Measurements from ENCODE around the gene ENTPD3.
"Not testable (repeated sequence)": the region's sequence is repeated elsewhere in the genome, so short reads cannot be mapped to it uniquely, and the experiment has no call there.

Gene ENTPD3

DNA sequence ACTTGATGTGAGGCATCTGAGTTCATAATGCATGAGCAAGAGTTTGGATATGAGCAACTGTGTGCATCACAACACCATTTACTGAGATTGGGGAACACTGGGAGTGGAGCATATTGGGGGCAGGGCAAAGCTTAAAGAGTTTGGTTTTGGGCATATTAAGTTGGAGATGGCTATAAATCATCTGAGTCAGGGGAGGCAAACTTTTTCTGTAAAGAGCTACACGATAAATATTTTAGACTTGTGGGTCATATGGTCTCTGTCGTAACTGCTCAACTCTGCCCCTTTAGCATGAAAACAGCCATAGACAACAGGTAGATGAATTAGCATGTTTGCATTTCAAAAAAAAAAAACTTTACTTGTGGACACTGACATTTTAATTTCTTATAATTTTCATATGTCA, 20.0 kb downstream of the ENTPD3 start:
- no peak for DNase-seq

DNA sequence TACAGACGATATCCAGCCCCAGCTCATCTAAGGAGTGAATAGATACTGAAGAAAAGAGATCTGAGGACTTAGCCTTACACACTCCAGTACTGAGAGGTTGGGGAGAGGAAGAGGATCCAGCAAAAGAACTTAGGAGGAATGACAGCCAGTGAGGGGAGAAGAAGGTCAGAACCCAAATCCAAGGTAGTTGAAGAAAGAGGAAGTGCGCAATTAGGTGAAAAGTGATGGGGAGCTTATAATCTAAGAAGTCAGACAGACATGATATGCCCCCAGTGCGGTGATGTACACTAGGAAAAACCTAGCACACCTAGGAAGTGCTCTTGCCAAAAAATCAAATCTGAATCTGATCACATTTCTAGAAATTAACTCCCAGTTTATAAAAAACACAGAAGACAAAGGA, 20.6 kb downstream of the ENTPD3 start:
- DNase-seq: no peak

DNA sequence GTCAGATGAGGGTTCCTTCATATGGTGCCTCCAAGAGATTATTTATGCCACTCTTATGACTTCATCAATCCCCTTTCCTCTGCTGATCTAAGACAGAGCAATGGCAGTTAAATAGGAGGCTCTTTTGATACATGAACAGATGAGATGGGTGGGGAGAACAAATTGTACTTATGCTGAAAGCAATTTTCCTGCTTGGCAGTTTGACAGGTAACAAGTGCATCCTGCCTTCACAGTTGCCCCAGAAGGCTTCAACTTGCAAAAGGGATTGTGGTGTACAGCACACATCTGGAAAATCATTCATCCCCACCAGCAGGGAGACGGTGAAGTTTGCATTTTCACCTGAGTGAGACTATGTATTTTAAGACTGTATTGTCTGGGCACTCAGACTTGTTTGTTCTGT, 27.3 kb downstream of the ENTPD3 start:
- DNase-seq: no peak

DNA sequence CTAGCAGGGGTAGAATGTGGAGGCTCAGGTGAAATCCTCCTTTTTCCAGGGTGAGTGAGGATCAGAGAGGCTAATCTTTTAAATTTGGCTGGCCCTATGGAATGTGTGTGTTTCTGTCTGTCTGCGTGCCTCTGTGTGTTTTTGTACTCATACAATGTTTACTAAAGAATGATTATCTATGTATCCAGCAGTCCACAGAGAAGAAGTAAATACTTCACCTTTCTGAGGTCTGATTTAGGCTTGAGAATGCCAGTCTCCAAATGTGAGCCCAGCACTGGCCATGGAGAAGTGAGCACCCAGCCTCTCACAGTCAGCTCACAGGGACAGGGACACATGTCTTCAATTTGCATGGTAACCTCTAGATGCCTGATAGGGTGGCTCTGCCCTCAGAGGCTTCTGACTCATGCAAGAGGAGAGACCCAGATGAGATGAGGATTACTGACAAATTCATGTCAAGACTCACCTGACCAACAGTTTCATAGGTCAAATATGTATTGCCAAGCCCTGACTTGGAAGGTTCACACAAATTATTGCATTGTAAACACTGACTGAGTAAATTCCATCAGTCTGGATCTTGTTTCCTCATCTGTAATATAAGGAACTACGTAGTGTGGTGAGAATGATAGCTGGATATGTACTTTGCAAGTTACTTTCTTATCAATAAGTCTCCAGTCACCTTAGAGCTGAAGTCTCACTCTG, 31.0 kb downstream of the ENTPD3 start:
- DNase-seq: no peak

DNA sequence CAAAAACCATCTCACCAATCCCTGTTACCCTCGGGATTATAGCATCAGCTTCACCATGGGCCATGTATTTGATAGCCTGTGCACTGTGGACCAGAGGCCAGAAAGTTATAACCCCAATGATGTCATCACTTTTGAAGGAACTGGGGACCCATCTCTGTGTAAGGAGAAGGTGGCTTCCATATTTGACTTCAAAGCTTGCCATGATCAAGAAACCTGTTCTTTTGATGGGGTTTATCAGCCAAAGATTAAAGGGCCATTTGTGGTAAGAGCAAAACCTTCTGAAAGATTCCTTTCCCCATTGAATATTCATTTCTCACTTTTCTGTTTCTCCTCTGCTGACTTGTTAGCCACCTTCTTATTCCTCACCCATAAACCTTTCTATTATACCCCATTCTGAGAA, 35.9 kb downstream of the ENTPD3 start:
- no peak for DNase-seq

DNA sequence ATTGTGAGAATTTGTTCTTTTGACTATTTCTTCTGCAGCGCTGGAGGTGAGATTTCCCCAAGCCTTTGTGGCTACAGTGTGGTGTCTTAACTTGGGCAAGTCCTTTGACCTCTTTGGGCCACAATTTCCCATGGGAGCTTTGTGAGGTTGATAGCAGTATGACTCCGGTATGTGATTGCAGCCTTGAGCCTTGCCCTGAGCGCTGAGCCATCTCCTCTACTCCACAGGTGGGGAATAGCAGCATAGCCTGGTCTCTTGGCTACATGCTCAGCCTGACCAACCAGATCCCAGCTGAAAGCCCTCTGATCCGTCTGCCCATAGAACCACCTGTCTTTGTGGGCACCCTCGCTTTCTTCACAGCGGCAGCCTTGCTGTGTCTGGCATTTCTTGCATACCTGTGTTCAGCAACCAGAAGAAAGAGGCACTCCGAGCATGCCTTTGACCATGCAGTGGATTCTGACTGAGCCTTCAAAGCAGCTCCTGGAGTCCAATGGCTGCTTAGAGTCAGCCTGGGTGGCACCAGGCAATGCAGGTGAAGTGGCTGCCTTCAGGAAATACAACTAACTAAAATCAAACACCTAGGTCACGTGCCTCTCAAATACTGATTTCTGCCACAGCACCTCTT, 40.2 kb downstream of the ENTPD3 start:
- no peak for DNase-seq

DNA sequence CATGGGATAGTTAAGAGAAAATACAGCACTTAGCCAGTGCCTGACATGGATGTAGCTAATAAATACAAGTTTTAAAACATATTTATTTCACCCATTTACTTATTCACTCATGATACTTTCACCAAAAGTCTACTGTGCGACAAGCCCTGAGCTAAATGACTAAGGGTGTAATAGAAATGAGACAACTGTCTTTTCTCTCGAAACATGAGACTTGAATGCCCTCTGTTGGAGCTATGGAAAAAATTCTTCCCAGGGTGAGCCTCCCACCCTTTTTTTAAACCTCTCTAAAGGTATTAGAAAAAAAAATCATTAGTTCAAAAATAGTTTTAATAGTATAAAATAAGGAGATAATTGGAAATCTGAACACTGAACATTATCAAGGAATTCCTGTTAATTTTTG, 45.8 kb downstream of the ENTPD3 start:
- DNase-seq: no peak

DNA sequence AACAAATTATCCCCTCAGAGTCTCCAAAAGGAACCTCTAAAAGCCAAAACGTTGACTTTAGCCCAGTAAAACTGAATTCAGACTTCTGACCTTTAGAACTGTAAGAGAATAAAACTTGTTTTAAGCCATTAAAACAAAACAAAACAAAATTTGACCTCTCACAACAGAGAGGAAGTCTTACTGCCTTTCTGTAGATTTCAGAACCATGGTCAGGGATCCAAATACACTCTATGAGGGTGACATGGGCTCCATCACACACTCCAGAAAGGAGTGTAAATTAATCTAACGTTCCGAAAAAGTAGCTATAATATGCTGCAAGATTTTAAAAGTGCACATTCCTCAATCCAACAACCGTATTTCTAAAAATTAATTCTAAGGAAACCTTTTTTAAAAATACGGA, 50.9 kb downstream of the ENTPD3 start:
- DNase-seq: no peak

DNA sequence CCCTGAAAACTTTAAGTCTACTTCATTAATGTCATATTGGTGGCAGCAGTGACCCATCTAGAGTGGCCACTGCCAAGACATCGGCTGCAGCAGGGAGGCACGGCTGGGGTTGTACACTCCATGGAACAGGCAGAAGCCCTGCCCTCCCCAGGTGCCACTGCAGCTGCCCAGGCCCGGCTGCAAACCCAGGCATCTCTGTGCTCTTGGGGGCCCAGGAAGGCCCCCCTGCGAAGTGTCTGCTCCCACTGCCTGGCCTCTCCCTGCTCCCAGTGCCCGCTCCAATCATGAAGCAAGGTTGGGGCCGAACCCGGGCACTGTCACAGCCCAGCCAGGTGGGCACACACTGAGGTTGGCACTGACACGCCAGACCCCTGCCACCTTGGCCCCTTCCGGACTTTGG, 58.1 kb downstream of the ENTPD3 start:
- DNase-seq: no peak

DNA sequence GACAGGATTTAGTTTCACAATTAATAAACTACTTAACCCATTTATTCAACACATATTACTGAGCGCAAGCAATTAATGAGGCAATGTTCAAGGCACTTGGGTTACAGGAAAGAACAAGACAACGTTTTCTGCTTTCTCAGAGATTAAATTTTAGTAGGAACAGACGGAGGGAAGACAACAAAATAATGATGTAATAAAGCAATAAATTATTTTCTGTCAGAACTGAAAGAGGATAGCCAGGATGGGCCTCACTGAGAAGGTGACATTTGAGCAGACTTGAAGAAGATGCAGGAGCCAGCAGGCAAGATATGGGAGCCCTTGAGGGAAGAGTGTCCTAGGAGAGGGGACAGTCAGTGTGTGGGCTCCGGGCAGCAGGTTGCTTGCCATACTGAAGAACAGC, 58.9 kb downstream of the ENTPD3 start:
- no peak for DNase-seq

DNA sequence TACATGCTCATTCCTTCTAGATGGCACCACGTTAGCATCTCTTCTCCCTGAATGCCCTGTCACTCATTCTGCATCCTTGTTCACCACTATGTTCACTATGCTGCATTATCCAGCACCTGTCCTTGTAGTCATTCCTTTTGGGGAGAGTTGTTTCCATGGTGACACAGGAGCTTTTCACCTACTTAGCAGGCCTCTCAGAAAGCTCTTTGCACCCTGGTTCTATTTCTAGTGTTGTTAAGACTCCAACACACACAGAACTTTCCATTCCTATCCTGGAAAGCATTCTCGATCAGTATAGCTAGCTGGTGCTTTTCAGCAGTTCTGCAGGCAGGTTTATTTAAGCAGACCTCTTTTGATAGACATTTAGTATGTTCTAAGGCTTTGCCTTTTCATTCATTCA, 63.5 kb downstream of the ENTPD3 start:
- no peak for DNase-seq

DNA sequence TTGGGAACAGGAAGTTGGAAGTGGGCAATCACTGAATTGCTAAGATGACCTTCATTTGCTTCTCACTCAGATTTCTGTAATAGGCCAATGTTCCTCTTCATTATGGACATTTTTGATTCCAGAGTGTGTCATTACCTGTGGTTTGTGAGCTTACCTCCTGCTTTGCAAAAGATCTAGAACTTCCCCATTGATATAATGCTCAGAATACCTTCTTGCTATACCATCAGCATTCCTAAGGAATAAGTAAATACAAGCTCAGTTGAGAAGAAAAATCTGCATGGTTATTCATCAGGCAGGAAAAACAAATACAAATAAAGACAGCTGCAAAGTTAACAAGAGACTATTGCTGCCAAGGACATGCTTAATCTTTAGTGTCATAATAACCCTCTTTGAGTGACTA, 64.6 kb downstream of the ENTPD3 start:
- DNase-seq: no peak

DNA sequence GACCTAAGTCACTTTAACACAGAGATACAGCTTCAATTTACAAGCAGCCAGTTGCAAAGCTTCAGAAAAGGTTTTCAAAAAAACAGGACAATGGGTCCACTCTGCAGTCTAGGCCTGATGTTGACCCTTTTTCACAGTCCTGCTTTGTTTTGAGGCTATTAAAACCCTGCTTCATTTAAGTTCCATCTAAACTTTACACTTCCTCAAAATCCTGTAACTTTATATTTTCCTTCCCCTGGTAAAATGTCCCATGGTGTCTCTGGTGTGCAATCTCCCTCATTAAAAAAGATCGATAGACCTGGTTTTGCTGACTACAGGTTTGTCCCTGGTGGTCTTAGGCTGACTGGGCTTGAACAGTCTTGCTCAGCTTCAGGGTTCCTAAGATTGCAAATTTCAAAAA, 65.1 kb downstream of the ENTPD3 start:
- DNase-seq: no peak

DNA sequence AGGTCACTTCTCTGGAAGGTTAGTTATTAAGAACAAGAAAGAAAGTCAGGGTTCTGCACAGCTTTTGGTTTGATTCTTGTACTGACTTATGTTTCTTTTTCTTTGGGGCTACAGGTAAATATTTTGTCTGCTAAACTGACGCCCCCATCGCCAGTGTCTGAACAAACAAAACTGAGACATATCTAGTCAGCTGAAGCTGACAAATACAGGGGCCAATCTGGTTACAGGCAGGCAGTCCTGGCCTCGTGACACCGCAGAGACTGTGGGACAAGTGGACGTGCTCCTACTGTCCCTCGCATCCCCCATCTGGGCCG, 65.5 kb downstream of the ENTPD3 start:
- no peak for DNase-seq

DNA sequence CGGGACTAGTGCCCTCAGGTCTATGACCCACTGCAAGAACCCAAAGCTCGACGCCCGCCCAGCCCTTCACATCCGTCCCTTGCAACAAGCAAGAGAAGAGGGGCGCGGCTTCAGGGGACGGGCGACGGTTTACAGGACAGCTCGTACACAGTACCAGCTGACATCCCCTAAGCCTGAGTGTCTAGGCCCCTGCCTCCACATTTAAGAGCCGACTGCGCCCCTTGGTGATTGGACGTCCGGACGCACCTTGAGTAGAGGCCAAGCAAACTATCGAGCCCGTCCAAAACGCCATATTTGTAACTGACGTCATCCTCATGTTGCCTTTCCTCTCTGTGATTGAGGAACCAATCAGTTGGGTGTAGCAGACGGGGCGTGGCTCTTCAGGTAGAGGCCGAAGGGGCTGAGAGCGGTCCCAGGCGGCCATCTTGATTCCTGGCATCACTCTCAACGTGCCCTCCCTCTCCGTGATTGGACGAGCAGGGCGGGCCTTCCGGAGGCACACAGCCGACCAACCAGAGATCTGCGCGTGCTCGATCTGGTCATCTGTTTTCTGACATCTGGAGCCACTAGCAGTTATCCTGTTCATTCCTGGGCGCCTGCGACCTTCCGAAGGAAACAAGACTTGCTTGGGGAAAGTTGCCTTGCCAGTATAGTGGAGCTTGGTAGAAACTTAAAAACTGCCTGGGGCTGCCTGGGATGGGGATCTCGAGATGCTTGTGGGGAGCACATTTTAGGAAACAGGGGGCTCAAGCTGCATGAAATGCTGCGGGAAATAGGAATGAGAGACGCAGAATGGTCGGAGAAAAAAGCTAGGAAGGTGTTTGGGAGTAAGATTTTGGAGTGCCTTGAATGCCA, 66.1 kb downstream of the ENTPD3 start:
- peak; percentile 95 to 98 for DNase-seq

DNA sequence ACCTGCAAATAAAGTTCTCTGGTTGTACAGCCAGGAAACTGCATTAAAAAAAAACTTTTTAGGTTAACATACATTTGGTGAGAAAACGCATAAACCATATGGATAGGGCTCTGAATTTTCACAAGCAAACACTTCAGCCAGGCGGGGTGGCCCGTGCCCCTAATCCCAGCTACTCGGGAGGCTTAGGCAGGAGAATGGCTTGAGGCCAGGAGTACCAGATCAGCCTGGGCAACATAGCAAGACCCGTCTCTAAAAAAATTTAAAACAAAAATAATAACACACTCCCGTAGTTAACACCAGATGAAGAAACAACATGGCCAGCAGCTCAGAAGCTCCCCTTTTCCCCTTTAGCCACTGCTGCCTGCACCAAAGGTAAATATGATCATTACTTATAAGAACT, 66.9 kb downstream of the ENTPD3 start:
- no peak for DNase-seq

DNA sequence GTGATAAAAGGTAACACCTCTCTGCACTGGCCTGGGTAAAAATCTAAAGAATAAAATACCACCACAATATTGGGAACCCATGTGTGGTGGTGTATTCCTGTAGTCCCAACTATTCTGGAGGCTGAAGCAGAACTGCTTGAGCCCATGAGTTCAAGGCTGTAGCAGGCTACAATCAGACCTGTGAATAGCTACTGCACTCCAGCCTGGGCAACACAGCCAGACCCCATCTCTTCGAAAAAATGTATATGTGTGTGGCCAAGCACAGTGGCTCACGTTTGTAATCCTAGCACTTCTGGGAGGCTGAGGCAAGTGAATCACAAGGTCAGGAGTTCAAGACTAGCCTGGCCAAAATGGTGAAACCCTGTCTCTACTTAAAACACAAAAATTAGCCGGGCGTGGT, 68.3 kb downstream of the ENTPD3 start:
- DNase-seq: no peak

DNA sequence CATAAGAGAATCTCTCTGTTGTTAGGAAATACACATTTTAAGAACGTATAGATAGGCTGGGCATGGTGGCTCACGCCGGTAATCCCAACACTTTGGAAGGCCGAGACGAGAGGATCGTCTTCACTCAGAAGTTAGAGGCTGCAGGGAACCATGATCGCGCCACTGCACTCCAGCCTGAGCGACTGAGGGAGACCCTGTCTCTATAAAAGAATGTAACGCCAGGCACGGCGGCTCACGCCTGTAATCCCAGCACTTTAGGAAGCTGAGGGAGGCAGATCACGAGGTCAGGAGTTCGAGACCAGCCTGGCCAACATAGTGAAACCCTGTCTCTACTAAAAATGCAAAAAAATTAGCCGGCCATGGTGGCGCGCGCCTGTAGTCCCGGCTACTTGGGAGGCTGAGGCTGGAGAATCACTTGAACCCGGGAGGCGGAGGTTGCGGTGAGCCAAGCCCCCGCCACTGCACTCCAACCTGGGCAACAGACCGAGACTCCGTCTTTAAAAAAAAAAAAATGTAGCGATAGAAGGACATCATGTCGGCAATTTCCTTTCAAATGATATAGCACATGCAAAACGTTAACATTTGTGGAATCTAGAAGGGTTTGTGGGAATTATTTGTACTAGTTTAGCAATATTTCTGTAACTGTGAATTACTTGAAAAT, 69.4 kb downstream of the ENTPD3 start:
- DNase-seq: no peak

DNA sequence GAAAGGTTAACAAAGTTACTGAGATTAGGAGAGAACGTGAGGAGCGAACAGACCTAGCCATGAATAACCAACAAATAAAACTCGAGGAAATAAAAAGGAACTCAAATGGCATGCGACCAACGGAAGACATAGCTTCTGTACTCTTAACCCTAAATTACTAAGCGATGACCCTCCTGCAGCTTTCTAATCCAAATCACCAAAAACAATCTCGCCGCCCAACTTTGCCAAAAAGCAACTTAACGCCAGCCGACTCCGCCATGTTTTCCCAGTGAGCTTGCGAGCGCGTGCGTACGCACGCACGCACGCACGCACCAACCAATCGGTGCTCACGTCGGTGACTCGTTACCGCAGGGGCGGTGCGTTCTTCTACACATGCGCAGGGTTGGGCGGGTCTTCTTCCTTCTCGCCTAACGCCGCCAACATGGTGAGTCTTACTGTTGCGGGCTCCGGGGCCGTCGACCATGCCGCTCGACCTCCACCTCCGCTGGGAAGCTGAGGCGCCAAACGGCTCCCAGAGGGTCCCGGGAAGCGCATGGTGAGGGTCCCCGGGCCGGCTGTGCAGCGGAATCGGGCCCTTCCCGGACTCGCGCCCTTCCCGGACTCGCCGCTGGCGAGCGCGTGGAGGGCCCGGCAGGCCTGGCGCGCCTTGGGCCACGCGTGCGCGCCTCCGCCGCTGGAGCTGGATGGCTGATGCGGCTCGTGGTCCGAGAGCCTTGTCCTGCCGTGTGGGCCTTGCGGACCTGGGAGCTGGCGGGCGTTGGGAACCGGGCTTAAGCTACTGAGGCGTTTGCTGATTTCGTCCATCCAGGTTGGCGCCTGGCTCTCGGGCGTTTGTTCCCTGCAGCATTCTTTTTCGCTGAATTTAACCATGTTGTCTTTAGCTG, 70.2 kb downstream of the ENTPD3 start, which contains the start of gene RPL14:
Gene RPL14 (plus strand): TSS at position 400 of the 884 bp plus-strand sequence. CDS start 133 bp downstream, at position 533.
- DNase-seq: peak; percentile 72 to 94

DNA sequence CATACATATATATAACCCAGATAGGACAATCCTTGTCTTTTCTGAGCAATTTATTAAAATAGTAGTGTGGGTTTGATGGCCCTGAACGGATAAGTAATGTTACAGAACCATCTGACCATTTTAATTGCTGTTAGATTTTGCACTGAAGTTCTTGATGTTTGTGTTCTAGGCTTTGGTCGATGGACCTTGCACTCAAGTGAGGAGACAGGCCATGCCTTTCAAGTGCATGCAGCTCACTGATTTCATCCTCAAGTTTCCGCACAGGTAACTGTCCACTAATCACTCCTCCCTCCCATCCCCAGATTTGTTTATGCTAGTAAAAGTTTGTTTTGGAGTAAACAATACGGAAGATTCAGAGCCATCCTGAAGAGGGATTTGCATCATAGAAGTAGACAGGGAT, 71.5 kb downstream of the ENTPD3 start:
- no peak for DNase-seq

DNA sequence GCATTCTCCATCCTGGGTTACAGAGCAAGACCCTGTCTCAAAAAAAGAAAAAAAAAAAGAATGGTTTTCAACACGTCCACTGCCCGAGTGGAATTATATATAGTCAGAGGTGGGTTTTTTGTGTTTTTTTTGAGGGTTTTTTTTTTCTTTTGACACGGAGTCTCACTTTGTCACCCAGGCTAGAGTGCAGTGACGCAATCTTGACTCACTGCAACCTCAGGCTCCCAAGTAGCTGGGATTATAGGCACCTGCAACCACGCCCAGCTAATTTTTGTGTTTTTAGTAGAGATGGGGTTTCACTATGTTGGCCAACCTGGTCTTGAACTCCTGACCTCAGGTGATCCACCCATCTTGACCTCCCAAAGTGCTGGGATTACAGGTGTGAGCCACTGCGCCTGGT, 73.5 kb downstream of the ENTPD3 start:
- not testable (repeated sequence) for DNase-seq

DNA sequence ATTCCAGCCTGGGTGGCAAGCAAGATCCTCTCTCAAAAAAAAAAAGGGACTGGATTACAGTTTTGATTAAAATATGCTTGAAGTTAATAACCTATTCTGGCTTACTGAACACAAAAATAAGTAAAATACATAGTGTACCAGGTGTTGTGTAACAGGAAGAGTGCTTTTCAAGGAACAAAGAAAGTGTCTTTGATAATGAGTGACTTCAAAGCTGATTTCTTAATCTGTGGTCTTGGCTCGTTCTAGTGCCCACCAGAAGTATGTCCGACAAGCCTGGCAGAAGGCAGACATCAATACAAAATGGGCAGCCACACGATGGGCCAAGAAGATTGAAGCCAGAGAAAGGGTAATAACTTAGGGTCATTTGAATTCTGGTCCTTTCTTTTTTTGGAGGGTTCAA, 74.2 kb downstream of the ENTPD3 start:
- DNase-seq: no peak

DNA sequence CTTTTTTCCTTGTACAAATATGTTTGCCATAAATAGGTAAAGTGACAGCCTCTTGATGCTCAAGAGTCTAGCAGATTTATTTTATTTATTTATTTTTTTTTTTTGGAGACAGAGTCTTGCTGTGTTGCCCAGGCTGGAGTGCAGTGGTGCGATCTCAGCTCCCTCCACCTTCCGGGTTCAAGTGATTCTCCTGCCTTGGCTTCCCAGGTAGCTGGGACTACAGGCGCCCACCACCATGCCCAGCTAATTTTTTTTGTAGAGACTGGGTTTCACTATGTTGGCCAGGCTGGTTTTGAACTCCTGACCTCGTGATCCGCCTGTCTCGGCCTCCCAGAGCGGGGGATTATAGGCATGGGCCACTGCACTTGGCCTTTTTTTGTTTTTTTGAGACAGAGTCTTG, 75.9 kb downstream of the ENTPD3 start:
- not testable (repeated sequence) for DNase-seq

Measured in NCI-H524 (cell line).